Activated T-cell treated with anti-CD3 and anti-CD28 coated beads for 1 hour (primary cell): ENCODE results near the gene MRE11.
A peak's percentile ranks its signal among the peaks of the same experiment; 100 is the strongest.

Experiments used
- DNase-seq: peaks from one replicate; pipeline ENCODE4 v3.0.0-alpha.2; 2020; ENCODE audit warnings: low read depth

The MRE11 gene

GRCh38 chr11:94493281-94494125 is at the start of gene MRE11, which contains the start of gene ANKRD49:
Gene MRE11, minus strand, starts transcription at chr11:94493844. Its CDS starts 1,043 bp downstream, at chr11:94492801.
Gene ANKRD49, plus strand, starts transcription at chr11:94493984. Its CDS starts 2,710 bp downstream, at chr11:94496694.
- peak; percentile 90 for DNase-seq

- DNase-seq, result no peak
Observed at GRCh38 chr11:94539420-94539819, 45.8 kb upstream of the MRE11 start.

GRCh38 chr11:94537031-94537600 is 43.5 kb upstream of the MRE11 start:
- no peak for DNase-seq

- DNase-seq, result no peak
Observed at GRCh38 chr11:94536386-94536785, 42.7 kb upstream of the MRE11 start.

- DNase-seq, result no peak
Observed at GRCh38 chr11:94533696-94534630, 40.3 kb upstream of the MRE11 start.

- no peak for DNase-seq
Observed at GRCh38 chr11:94533206-94533605, 39.6 kb upstream of the MRE11 start.

GRCh38 chr11:94532211-94532610 is 38.6 kb upstream of the MRE11 start:
- DNase-seq, result no peak

- no peak for DNase-seq
Observed at GRCh38 chr11:94528551-94528950, 34.9 kb upstream of the MRE11 start.

- DNase-seq, result no peak
Observed at GRCh38 chr11:94526645-94527438, 33.2 kb upstream of the MRE11 start.

GRCh38 chr11:94525546-94526324 is 32.1 kb upstream of the MRE11 start:
- no peak for DNase-seq

GRCh38 chr11:94524341-94524740 is 30.7 kb upstream of the MRE11 start:
- DNase-seq, result no peak

GRCh38 chr11:94521684-94522083 is 28.0 kb upstream of the MRE11 start:
- no peak for DNase-seq

GRCh38 chr11:94519478-94520084 is 25.9 kb upstream of the MRE11 start:
- no peak for DNase-seq

GRCh38 chr11:94518300-94518699 is 24.7 kb upstream of the MRE11 start:
- no peak for DNase-seq

- DNase-seq, result no peak
Observed at GRCh38 chr11:94516725-94517124, 23.1 kb upstream of the MRE11 start.

GRCh38 chr11:94515398-94515797 is 21.8 kb upstream of the MRE11 start:
- no peak for DNase-seq

- no peak for DNase-seq
Observed at GRCh38 chr11:94513091-94513490, 19.4 kb upstream of the MRE11 start.

GRCh38 chr11:94511932-94512781 is 18.5 kb upstream of the MRE11 start, which contains the start of gene C11orf97:
Gene C11orf97, plus strand, starts transcription at chr11:94512461. Its CDS starts 68 bp downstream, at chr11:94512529.
- DNase-seq, result peak; percentile 36

- DNase-seq, result no peak
Observed at GRCh38 chr11:94507485-94507884, 13.8 kb upstream of the MRE11 start.
